MV-4-11 (cell line): ENCODE data around the gene ICE1.
"Not testable (repeated sequence)": the region's sequence is repeated elsewhere in the genome, so short reads cannot be mapped to it uniquely, and the experiment has no call there.

Source experiments
- DNase-seq: peaks from one replicate; lab custom pipeline; 2025; lab: John Stamatoyannopoulos, UW

Gene ICE1

GRCh38 chr5:5404381-5404780 lies 18.1 kb upstream of the ICE1 start:
- DNase-seq, result no peak

GRCh38 chr5:5405441-5405840 lies 17.0 kb upstream of the ICE1 start:
- DNase-seq, result no peak

GRCh38 chr5:5407924-5408323 lies 14.6 kb upstream of the ICE1 start:
- DNase-seq, result no peak

GRCh38 chr5:5409151-5409810 lies 13.2 kb upstream of the ICE1 start:
- no peak for DNase-seq

GRCh38 chr5:5413856-5414255 lies 8.6 kb upstream of the ICE1 start:
- not testable (repeated sequence) for DNase-seq

- no peak for DNase-seq
Observed at GRCh38 chr5:5414999-5415398, 7.5 kb upstream of the ICE1 start.

GRCh38 chr5:5416733-5417132 lies 5.7 kb upstream of the ICE1 start:
- no peak for DNase-seq

GRCh38 chr5:5418006-5418405 lies 4.5 kb upstream of the ICE1 start:
- no peak for DNase-seq

GRCh38 chr5:5418764-5419163 lies 3.7 kb upstream of the ICE1 start:
- DNase-seq, result no peak

- DNase-seq, result peak; percentile 28
Observed at GRCh38 chr5:5419291-5420210, 2.9 kb upstream of the ICE1 start.

GRCh38 chr5:5420251-5420650 lies 2.2 kb upstream of the ICE1 start:
- DNase-seq, result no peak

- DNase-seq, result no peak
Observed at GRCh38 chr5:5421149-5421960, 1.1 kb upstream of the ICE1 start.

GRCh38 chr5:5422819-5423515 lies 490 bp downstream of the ICE1 start:
- no peak for DNase-seq

GRCh38 chr5:5423586-5423985 lies 1.1 kb downstream of the ICE1 start:
- no peak for DNase-seq

GRCh38 chr5:5424736-5425135 lies 2.3 kb downstream of the ICE1 start:
- DNase-seq, result no peak

- no peak for DNase-seq
Observed at GRCh38 chr5:5430136-5430535, 7.7 kb downstream of the ICE1 start.

GRCh38 chr5:5432020-5432707 lies 9.7 kb downstream of the ICE1 start:
- DNase-seq, result peak; percentile 27

- DNase-seq, result no peak
Observed at GRCh38 chr5:5436203-5436760, 13.8 kb downstream of the ICE1 start.

GRCh38 chr5:5437227-5438172 lies 15.0 kb downstream of the ICE1 start:
- DNase-seq, result no peak

GRCh38 chr5:5451863-5452262 lies 29.4 kb downstream of the ICE1 start:
- no peak for DNase-seq
